Vagina (tissue), 2 donors: ENCODE measurements around the gene SPATA21.
"Not testable (repeated sequence)": the region's sequence is repeated elsewhere in the genome, so short reads cannot be mapped to it uniquely, and the experiment has no call there.

ENCODE experiments used
- CTCF ChIP-seq, 3 experiments: fragments of 450-650 bp in 2 of 3; fragments of 200-600 bp in 1 of 3; sonication (generic) in 1 of 3; IDR thresholded peaks; one replicate each; pipeline ENCODE4 v1.5.1; 2017 to 2019; ENCODE audit warnings: antibody characterized with exemption in 3 of 3, mild to moderate bottlenecking in 2 of 3, moderate library complexity in 2 of 3
- POLR2A ChIP-seq, 2 donors: fragments of 450-650 bp; IDR thresholded peaks; one replicate each; pipeline ENCODE4 v1.6.1; 2017; ENCODE audit warnings: antibody characterized with exemption in 2 of 2, mild to moderate bottlenecking in 2 of 2, moderate library complexity in 2 of 2

- not testable (repeated sequence) for TF ChIP-seq CTCF, POLR2A (IDR thresholded peaks at IDR 0.05)
Measured at GRCh38 chr1:16474891-16475290, 37.7 kb upstream of the SPATA21 start.
